Gastroesophageal sphincter (tissue), 4 donors: ENCODE results near the gene GMEB1. TPM values are rescaled to one million over a fixed set of nuclear protein-coding genes. Genes with fewer than 3 reads are reported as not detected.
"Not testable (repeated sequence)": the region's sequence is repeated elsewhere in the genome, so short reads cannot be mapped to it uniquely, and the experiment has no call there.

Experiments
- ATAC-seq: fragments of 150-250 bp; one replicate; pipeline ENCODE4 v1.9.1; 2016; ENCODE audit warnings: mild to moderate bottlenecking, moderate library complexity
- H3K27ac ChIP-seq, 4 donors: fragments of 200-600 bp; sonication (generic) in 3 of 4; 1 replicate in 3 of 4; 2 replicates in 1 of 4; pipeline ENCODE4 v1.5.1; 2016 to 2019
- H3K27me3 ChIP-seq: fragments of 200-600 bp; sonication (generic); one replicate; pipeline ENCODE4 v1.5.1; 2019
- H3K36me3 ChIP-seq, 2 donors: fragments of 200-600 bp; sonication (generic); one replicate each; pipeline ENCODE4 v1.5.1; 2019; ENCODE audit warnings: control low read depth in 1 of 2
- H3K4me1 ChIP-seq, 3 donors: fragments of 200-600 bp; sonication (generic); 1 replicate in 2 of 3; 2 replicates in 1 of 3; pipeline ENCODE4 v1.5.1; 2016 to 2019; ENCODE audit warnings: control low read depth in 2 of 3
- H3K4me3 ChIP-seq, 2 donors: fragments of 200-600 bp; sonication (generic); one replicate each; pipeline ENCODE4 v1.5.1; 2019; ENCODE audit warnings: mild to moderate bottlenecking in 1 of 2, moderate library complexity in 1 of 2
- H3K9me3 ChIP-seq, 3 donors: fragments of 200-600 bp; sonication (generic); one replicate each; pipeline ENCODE4 v1.5.1; 2017 to 2019; ENCODE audit warnings: control low read depth in 2 of 3
- CTCF ChIP-seq, 4 experiments: fragments of 200-600 bp in 2 of 4; fragments of 450-650 bp in 2 of 4; sonication (generic) in 1 of 4; IDR thresholded peaks; one replicate each; pipeline ENCODE4 v1.5.1; 2017 to 2019; ENCODE audit warnings: antibody characterized with exemption in 4 of 4, mild to moderate bottlenecking in 2 of 4, moderate library complexity in 2 of 4
- EP300 ChIP-seq: sonication (generic); formaldehyde crosslinking; IDR thresholded peaks from one replicate; pipeline ENCODE4 v1.6.1; 2017; ENCODE audit warnings: antibody characterized with exemption, mild to moderate bottlenecking
- POLR2A ChIP-seq, 2 donors: fragments of 450-650 bp; IDR thresholded peaks; one replicate each; pipeline ENCODE4 v1.6.1; 2017; ENCODE audit warnings: antibody characterized with exemption in 2 of 2, mild to moderate bottlenecking in 2 of 2, moderate library complexity in 1 of 2
- POLR2AphosphoS5 ChIP-seq: sonication (generic); formaldehyde crosslinking; IDR thresholded peaks from one replicate; pipeline ENCODE4 v1.6.1; 2017; ENCODE audit warnings: antibody characterized with exemption
- WGBS, 2 donors: methylation state at CpG; one replicate each; pipeline ENCODE4 v1.1.5; 2018; ENCODE audit warnings: low coverage in 1 of 2; 5-methylcytosine and 5-hydroxymethylcytosine counted together
- total RNA-seq, 4 donors: library from RNA; depleted of rRNA; stranded (reverse); fragments of >200 nt; gene quantifications; one replicate each; pipeline ENCODE4 v1.1.0, GENCODE V29; 2016

Gene GMEB1
- total RNA-seq, 4 donors from 2014 or later: 6.0 to 14.3 (median 10.0) TPM

DNA sequence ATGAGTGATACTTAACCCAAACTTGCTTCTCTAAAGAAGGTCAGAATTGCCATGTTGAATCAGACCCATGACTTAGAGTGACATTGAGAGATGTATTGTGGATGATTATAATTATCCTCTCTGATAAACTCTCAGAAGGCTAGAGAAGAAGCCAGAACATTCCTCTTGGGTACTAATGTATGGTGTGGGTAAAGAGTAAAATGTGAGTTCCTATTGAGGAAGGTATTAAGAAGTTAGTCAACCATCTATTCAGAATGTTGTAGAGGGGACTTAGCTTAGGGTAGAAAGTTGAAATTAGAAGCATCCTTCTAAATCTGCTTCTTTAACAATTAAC, 7.3 kb downstream of the GMEB1 start:
- Histone ChIP-seq H3K9me3 (no peaks in the 10 kb centered on the region), H3K27ac (no peak overlapping the region), H3K4me1 (no peaks in the 10 kb centered on the region), H3K27me3 (no peaks in the 10 kb centered on the region), H3K4me3 (no peak overlapping the region), H3K36me3 (peaks cover 0 to under 1% of the 10 kb centered on the region in 2 donors)
- TF ChIP-seq CTCF (IDR thresholded peaks at IDR 0.05) (no peak), EP300 (no peak), POLR2AphosphoS5 (no peak), POLR2A (IDR thresholded peaks at IDR 0.05) (no peak)
- no peak for ATAC-seq

DNA sequence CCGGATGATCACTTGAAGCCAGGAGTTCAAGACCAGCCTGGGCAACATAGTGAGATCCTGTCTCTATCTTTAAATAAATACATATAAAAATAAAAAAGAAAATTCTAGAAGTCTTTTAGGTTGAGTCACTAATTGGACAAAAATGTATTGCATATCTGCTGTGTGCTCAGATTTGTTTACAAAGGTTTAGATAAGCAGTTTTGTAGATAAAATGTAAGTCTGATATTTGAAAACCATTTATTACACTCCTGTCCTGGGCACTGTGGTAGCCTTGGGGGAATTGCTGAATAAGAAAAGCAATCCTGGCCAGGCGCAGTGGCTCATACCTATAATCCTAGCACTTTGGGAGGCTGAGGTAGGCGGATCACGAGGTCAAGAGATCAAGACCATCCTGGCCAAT, 11.6 kb downstream of the GMEB1 start:
- Histone ChIP-seq H3K9me3 (no peaks in the 10 kb centered on the region), H3K27me3 (no peaks in the 10 kb centered on the region), H3K36me3 (peaks cover 0 to 42% of the 10 kb centered on the region in 2 donors), H3K4me1 (no peaks in the 10 kb centered on the region), H3K4me3 (no peak overlapping the region), H3K27ac (no peak overlapping the region)
- 89 to 100% methylated on average over 1 to 4 of the region's 4 CpGs for WGBS, 2 donors
- ATAC-seq: no peak
- TF ChIP-seq POLR2AphosphoS5 (no peak), CTCF (IDR thresholded peaks at IDR 0.05) (no peak), POLR2A (IDR thresholded peaks at IDR 0.05) (no peak), EP300 (no peak)

- no peaks in the 10 kb centered on the region for H3K27me3 ChIP-seq
- ATAC-seq: no peak
- no peaks in the 10 kb centered on the region for H3K4me1 ChIP-seq
- H3K4me3 ChIP-seq: no peak overlapping the region
- 91% methylated on average over 4 to 6 of the region's 6 CpGs for WGBS, 2 donors
- no peak for TF ChIP-seq EP300
- no peak for TF ChIP-seq POLR2A (IDR thresholded peaks at IDR 0.05)
- TF ChIP-seq CTCF (IDR thresholded peaks at IDR 0.05): no peak
- no peak for TF ChIP-seq POLR2AphosphoS5
- no peak overlapping the region for H3K27ac ChIP-seq
- no peaks in the 10 kb centered on the region for H3K9me3 ChIP-seq
- peaks cover 0 to 61% of the 10 kb centered on the region in 2 donors for H3K36me3 ChIP-seq
Observed at GRCh38 chr1:28682840-28683239, 14.3 kb downstream of the GMEB1 start.

DNA sequence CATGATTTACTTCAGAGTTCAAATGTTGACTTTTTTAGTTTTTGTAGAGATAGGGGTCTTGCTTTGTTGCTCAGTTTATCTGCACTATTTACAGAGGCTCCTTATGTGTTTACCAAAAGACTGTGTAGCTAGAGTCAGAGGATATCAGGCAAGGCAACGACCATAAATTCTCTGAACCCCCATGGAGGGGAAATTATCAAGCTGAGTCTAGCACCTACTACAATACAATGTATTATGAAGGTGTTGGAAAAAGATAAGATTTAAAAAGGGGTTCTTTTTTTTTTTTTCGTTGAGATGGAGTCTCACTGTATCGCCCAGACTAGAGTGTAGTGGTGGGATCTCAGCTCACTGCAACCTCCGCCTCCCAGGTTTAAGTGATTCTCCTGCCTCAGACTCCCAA, 16.4 kb downstream of the GMEB1 start:
- 83 to 86% methylated on average over 3 to 4 of the region's 4 CpGs for WGBS, 2 donors
- Histone ChIP-seq H3K9me3 (no peaks in the 10 kb centered on the region), H3K4me3 (no peak overlapping the region), H3K4me1 (no peaks in the 10 kb centered on the region), H3K27ac (no peak overlapping the region), H3K27me3 (no peaks in the 10 kb centered on the region), H3K36me3 (peaks cover 0 to 72% of the 10 kb centered on the region in 2 donors)
- no peak for ATAC-seq
- TF ChIP-seq POLR2A (IDR thresholded peaks at IDR 0.05) (no peak), POLR2AphosphoS5 (no peak), EP300 (no peak), CTCF (IDR thresholded peaks at IDR 0.05) (no peak)

GRCh38 chr1:28691627-28692026, 23.0 kb downstream of the GMEB1 start:
- 70 to 92% methylated on average over 1 of the region's 1 CpG for WGBS, 2 donors
- peaks cover 0 to 75% of the 10 kb centered on the region in 2 donors for H3K36me3 ChIP-seq

DNA sequence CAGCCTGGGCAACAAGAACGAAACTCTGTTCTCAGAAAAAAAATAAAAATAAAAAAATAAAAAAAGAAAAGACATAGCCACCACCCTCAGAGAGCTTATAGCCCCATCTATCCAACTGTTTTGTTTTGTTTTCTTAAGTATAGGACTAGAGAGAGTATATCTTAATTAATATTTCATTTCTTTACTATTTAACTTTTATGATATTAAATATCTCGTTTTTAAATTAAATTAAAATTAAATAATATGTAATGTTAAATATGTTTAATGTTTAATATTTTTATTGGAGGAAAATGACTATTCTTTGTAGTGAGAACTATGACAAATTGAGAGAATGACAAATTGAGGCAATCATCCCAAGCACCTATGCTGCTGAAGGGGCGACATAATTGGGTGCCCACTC, 35.0 kb downstream of the GMEB1 start:
- H3K36me3 ChIP-seq: peaks cover 0 to 100% of the 10 kb centered on the region in 2 donors
- no peaks in the 10 kb centered on the region for H3K4me1 ChIP-seq
- H3K27me3 ChIP-seq: no peaks in the 10 kb centered on the region
- H3K9me3 ChIP-seq: no peaks in the 10 kb centered on the region
- ATAC-seq: no peak
- 86 to 88% methylated on average over 2 to 3 of the region's 3 CpGs for WGBS, 2 donors
- TF ChIP-seq CTCF (IDR thresholded peaks at IDR 0.05) (no peak), POLR2A (IDR thresholded peaks at IDR 0.05) (no peak), POLR2AphosphoS5 (no peak), EP300 (no peak)
- H3K27ac ChIP-seq: no peak overlapping the region
- no peak overlapping the region for H3K4me3 ChIP-seq

More at GRCh38 chr1:28691627-28692026, 23.0 kb downstream of the GMEB1 start:
- not testable (repeated sequence) for H3K4me3 ChIP-seq, H3K4me1 ChIP-seq, ATAC-seq, H3K27me3 ChIP-seq, H3K9me3 ChIP-seq, H3K27ac ChIP-seq
